Activated naive CD4-positive, alpha-beta T cell treated with anti-CD3 and anti-CD28 coated beads for 36 hours (primary cell): ENCODE data around the gene H6PD. TPM values are rescaled to one million over a fixed set of nuclear protein-coding genes. Genes with fewer than 3 reads are reported as not detected.
"Not testable (repeated sequence)": the region's sequence is repeated elsewhere in the genome, so short reads cannot be mapped to it uniquely, and the experiment has no call there.

Experiments
- CTCF ChIA-PET: fragments of 350-600 bp; sonication (Branson Sonifier 250); formaldehyde crosslinking; loops from one replicate; lab custom pipeline; 2021; ENCODE audit warnings: antibody characterized with exemption; lab: Charles Lee
- DNase-seq: peaks from one replicate; pipeline ENCODE4 v3.0.0-alpha.2; 2020
- H3K27ac Mint-ChIP-seq: one replicate; pipeline ENCODE4 v1.8.0; 2021; ENCODE audit warnings: mild to moderate bottlenecking, mixed read lengths
- H3K27me3 Mint-ChIP-seq: one replicate; pipeline ENCODE4 v1.8.0; 2021; ENCODE audit warnings: low read depth, mixed read lengths
- H3K36me3 Mint-ChIP-seq: one replicate; pipeline ENCODE4 v1.8.0; 2021; ENCODE audit warnings: low read depth, mixed read lengths
- H3K4me1 Mint-ChIP-seq: one replicate; pipeline ENCODE4 v1.8.0; 2021; ENCODE audit warnings: low read depth, mixed read lengths
- H3K4me3 Mint-ChIP-seq: one replicate; pipeline ENCODE4 v1.8.0; 2021; ENCODE audit warnings: mild to moderate bottlenecking, moderate library complexity, mixed read lengths
- H3K9me3 Mint-ChIP-seq: one replicate; pipeline ENCODE4 v1.8.0; 2021; ENCODE audit warnings: mixed read lengths
- intact Hi-C: fragments of 100-400 bp; cut with micrococcal nuclease; formaldehyde crosslinking; loops from one replicate; pipeline ENCODE4 v1.15.1; 2023
- total RNA-seq, 2 experiments: library from RNA; stranded (reverse); gene quantifications; one replicate each; pipeline ENCODE4 v1.2.3, GENCODE V29; 2021

Gene H6PD
- total RNA-seq, 2 experiments from 2014 or later = 7.8 to 8.3 TPM

DNA sequence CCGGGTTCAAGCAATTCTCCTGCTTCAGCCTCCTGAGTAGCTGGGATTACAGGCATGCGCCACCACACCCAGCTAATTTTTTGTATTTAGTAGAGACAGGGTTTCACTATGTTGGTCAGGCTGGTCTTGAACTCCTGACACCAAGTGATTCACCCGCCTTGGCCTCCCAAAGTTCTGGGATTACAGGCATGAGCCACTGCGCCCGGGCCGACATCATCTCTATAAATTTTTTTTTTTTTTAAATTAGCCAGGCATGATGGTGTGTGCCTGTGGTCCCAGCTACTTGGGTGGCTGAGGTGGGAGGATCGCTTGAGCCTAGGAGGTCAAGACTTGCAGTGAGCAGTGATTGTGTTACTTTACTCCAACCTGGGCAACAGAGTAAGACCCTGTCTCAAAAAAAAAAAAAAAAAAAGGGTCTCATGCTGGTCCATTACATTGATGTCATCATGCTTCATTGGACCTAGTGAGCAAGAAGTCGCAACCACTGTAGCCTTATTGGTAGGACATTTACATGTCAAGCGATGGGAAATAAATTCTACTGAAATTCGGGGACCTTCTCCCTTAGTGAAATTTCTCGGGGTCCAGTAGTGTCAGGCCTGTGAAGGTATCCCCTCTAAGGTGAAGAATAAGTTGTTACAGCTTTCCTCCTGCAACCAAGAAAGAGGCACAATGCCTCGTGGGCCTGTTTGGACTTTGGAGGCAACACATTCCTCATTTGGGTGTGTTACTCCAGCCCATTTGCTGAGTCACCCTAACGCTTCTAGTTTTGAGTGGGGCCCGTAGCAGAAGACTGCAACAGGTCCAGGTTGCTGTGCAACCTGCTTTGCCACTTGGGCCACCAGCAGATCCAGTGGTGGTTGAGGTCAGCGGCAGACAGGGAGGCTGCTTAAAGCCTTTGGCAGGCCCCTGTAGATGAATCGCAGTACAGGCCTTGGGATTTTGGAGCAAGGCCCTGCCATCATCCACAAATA is 65.3 kb downstream of the H6PD start:
- intact Hi-C loops, H3K9me3 Mint-ChIP-seq, H3K4me3 Mint-ChIP-seq, H3K27me3 Mint-ChIP-seq, DNase-seq, H3K27ac Mint-ChIP-seq, CTCF ChIA-PET, H3K36me3 Mint-ChIP-seq: not testable (repeated sequence)
- H3K4me1 Mint-ChIP-seq = peaks cover 19% of the 10 kb centered on the region

DNA sequence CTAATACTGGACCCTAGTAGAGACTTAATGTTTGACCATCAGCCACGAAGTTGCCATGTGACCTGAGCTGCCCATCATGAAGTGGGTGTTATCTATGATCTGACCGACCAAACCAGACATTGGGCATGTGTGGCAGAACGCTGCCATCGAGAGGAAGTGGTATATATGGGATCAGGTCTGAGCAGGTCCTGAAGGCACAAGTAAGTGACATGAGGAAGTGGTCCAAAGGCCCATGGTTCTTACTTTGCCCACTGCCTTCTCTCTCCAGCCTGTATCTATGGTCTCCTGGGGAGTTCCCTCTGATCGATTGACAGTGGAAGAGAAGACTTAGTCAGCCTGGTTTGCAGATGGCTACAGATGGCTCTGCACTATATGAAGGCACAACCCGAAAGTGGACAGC is 66.0 kb downstream of the H6PD start:
- DNase-seq = no peak
- Mint-ChIP-seq H3K27ac (no peak overlapping the region), H3K36me3 (no peaks in the 10 kb centered on the region), H3K9me3 (no peaks in the 10 kb centered on the region), H3K4me3 (no peak overlapping the region), H3K4me1 (peaks cover 17% of the 10 kb centered on the region), H3K27me3 (no peaks in the 10 kb centered on the region)
- CTCF ChIA-PET = no interaction called here
- intact Hi-C loops = no loop called here

DNA sequence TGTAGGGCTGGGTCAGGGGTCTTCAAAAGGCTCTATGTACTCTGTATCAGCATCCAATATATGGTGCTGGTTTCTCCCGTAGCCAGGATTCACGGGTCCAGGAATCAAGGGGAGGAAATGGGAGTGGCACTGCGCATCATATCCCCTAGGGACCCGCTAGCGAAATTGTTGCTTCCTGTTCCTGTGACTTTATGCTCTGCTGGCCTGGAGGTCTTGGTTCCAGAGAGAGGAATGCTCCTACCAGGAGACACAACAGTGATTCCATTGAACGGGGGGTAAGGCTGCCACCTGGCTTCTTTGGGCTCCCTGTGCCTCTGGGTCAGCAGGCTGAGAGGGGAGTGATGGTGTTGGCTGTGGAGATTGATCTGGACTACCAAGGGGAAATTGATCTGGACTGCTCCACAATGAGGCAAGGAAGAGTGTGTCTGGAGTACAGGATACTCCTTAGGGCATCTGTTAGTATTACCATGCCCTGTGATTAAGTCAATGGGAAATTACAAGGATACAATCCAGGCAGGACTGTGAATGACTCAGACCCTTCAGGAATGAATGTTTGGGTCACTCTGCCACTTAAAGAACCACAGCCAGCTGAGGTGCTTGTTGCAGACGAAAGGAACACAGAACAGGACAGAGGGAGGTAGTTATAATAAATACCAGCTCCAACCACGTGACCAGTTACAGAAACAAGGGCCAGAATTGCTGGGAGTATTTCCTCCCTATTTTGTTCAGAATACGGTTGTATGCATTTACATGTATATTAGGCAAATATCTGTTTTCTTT is 68.4 kb downstream of the H6PD start:
- CTCF ChIA-PET = no interaction called here
- no peaks in the 10 kb centered on the region for H3K9me3 Mint-ChIP-seq

DNA sequence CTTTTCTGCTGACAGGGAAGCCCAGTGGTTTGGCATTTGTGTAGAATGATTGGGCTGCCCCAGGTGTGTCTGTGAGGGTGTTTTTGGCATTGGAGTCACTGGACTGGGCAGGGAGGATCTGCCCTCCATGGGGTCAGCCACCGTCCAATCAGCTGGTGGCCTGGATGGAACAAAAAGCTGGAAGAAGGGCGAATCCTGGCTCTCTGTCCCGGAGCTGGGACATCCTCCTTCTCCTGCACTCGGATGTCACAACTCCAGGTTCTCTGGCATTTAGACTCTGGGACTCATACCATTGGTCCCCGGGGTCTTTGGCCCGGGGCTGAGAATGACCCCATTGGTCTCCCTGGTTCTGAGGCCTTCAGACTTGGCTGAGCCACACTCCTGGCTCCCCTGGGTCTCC is 69.3 kb downstream of the H6PD start:
- no peaks in the 10 kb centered on the region for H3K9me3 Mint-ChIP-seq
- H3K36me3 Mint-ChIP-seq = no peaks in the 10 kb centered on the region
- no peak overlapping the region for H3K27ac Mint-ChIP-seq
- CTCF ChIA-PET = no interaction called here
- no peak overlapping the region for H3K4me3 Mint-ChIP-seq
- H3K4me1 Mint-ChIP-seq = peaks cover 10% of the 10 kb centered on the region
- intact Hi-C loops = no loop called here
- no peak for DNase-seq
- no peaks in the 10 kb centered on the region for H3K27me3 Mint-ChIP-seq

More for the DNA sequence above, 68.4 kb downstream of the H6PD start:
- Mint-ChIP-seq H3K4me3 (no peak overlapping the region), H3K27ac (no peak overlapping the region), H3K27me3 (no peaks in the 10 kb centered on the region), H3K4me1 (peaks cover 10% of the 10 kb centered on the region), H3K36me3 (no peaks in the 10 kb centered on the region)
- DNase-seq = no peak
- intact Hi-C loops = no loop called here

DNA sequence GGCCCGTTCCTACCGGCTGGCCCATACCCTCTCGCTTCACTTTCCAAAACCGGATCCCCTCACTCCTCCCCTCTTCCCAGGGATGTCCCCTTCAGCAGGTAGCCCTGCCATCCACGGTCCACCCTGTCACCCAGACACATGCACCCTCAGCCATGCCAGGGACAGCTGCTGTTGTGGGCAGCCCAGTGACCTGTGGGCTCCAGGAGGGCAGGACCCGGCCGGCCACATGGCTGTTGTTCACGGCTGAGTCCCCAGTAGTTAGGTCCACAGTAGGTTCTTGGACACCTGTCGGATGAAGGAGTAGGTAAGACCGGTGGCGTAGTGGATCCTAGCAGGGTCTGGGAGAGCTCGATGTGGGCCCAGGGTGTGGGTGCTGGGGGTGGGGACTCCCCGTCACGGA is 70.6 kb downstream of the H6PD start:
- H3K4me1 Mint-ChIP-seq = peaks cover 10% of the 10 kb centered on the region
- no peak overlapping the region for H3K4me3 Mint-ChIP-seq
- no peaks in the 10 kb centered on the region for H3K36me3 Mint-ChIP-seq
- intact Hi-C loops = no loop called here
- H3K9me3 Mint-ChIP-seq = no peaks in the 10 kb centered on the region
- no peaks in the 10 kb centered on the region for H3K27me3 Mint-ChIP-seq
- CTCF ChIA-PET = no interaction called here
- no peak overlapping the region for H3K27ac Mint-ChIP-seq
- no peak for DNase-seq

DNA sequence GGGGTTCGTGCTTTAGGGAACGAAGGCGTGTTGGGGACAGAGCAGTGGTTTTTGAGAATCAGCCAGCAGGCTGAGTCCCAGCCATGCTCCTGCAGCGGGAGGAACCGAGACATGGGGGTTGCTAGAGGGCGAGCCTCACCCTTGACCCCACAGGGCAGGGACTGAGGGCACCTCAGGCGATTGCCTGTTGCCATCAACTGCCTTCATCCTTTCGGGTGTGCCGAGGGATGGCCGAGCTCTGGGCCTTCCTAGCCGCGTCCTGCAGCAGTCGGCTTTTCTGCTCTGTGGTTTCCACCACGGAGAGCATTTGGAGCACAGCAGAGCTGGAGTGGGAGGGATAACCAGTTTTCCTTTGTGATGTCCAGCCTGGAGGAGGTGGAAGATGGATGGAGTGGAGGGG is 71.4 kb downstream of the H6PD start:
- intact Hi-C loops = no loop called here
- DNase-seq = no peak
- no peaks in the 10 kb centered on the region for H3K36me3 Mint-ChIP-seq
- H3K27me3 Mint-ChIP-seq = no peaks in the 10 kb centered on the region
- H3K9me3 Mint-ChIP-seq = no peaks in the 10 kb centered on the region
- no peak overlapping the region for H3K4me3 Mint-ChIP-seq
- H3K27ac Mint-ChIP-seq = no peak overlapping the region
- CTCF ChIA-PET = interaction anchor here (0.9 kb wide), 1 partner anchor 10 kb away, joined by 3 read pairs; no protein-coding TSS in a partner anchor
- H3K4me1 Mint-ChIP-seq = peaks cover 4% of the 10 kb centered on the region

DNA sequence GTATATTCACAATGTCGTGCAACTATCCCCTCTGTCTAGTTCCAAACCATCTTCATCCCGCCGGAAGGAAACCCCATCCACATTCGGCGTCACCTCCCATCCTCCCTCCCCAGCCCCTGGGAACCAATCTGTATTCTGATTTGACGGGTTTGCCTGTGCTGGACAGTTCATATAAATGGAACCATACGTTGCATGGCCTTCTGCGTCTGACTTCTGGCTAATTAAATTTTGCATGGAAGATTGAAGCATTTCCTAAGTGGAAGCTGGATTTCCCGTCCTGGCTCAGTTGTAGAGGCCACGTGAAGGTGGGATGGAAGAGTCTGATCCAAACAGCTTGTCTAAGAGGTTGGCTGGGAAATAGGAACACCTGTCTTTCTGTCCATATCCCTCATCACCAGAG is 72.7 kb downstream of the H6PD start:
- peaks cover 4% of the 10 kb centered on the region for H3K4me1 Mint-ChIP-seq
- no peak overlapping the region for H3K27ac Mint-ChIP-seq
- no peak overlapping the region for H3K4me3 Mint-ChIP-seq
- H3K9me3 Mint-ChIP-seq = no peaks in the 10 kb centered on the region
- CTCF ChIA-PET = interaction anchor here (0.9 kb wide), 1 partner anchor 148 kb away, joined by 4 read pairs; no protein-coding TSS in a partner anchor
- intact Hi-C loops = no loop called here
- no peaks in the 10 kb centered on the region for H3K27me3 Mint-ChIP-seq
- H3K36me3 Mint-ChIP-seq = no peaks in the 10 kb centered on the region
- DNase-seq = no peak

DNA sequence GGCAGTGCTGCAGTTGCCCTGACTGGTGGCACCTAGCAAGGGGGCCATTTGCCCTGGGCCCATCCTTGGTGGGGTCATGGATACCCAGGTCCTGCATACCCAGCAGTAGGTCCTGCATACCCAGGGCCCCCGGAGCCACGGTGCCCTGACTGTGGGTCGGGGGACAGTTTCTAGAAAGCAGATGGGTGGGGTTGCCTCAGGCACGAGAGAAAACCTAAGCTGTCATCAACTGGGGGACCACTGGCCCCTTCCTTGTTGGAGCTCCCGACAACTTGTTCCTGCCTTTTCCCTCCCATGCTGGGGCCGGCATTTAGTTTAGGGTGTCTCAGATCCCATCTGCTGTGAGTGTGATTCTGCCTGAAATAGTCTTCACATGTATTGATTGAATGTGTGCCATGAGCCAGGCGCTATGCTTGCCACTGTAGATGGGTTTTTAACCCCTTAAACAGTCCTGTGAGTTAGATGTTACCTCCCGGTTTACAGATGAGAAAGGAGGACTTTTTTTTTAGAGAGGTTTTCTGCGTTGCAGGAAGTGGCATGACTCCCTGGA is 73.7 kb downstream of the H6PD start:
- no peak overlapping the region for H3K27ac Mint-ChIP-seq
- no peaks in the 10 kb centered on the region for H3K27me3 Mint-ChIP-seq
- CTCF ChIA-PET = interaction anchor here (0.7 kb wide), 1 partner anchor 13 kb away, joined by 3 read pairs; no protein-coding TSS in a partner anchor

DNA sequence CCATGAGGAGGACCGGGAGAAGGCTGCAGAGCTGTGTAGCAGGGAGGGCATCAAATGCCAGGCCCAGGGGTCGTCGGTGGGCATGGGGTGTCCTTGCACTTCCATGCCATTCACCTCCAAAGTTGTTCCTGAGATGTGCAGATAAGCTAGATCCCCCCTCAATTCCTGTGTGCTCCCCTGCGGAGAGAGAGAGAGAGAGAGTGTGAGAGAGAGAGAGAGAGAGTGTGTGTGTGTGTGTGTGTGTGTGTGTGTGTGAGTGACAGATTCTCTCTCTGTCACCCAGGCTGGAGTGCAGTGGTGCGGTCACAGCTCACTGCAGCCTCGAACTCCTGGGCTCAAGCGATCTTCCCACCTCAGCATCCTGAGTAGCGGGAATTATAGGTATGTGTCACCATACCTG is 74.5 kb downstream of the H6PD start:
- no peak for DNase-seq
- no peaks in the 10 kb centered on the region for H3K9me3 Mint-ChIP-seq
- no peaks in the 10 kb centered on the region for H3K36me3 Mint-ChIP-seq
- no peak overlapping the region for H3K27ac Mint-ChIP-seq
- CTCF ChIA-PET = interaction anchor here (0.7 kb wide), 1 partner anchor 13 kb away, joined by 3 read pairs; no protein-coding TSS in a partner anchor
- no peaks in the 10 kb centered on the region for H3K4me1 Mint-ChIP-seq
- H3K4me3 Mint-ChIP-seq = no peak overlapping the region
- intact Hi-C loops = no loop called here
- H3K27me3 Mint-ChIP-seq = no peaks in the 10 kb centered on the region

More for the DNA sequence above, 73.7 kb downstream of the H6PD start:
- no peak for DNase-seq
- Mint-ChIP-seq H3K9me3 (no peaks in the 10 kb centered on the region), H3K4me1 (no peaks in the 10 kb centered on the region), H3K4me3 (no peak overlapping the region), H3K36me3 (no peaks in the 10 kb centered on the region)
- intact Hi-C loops = no loop called here

DNA sequence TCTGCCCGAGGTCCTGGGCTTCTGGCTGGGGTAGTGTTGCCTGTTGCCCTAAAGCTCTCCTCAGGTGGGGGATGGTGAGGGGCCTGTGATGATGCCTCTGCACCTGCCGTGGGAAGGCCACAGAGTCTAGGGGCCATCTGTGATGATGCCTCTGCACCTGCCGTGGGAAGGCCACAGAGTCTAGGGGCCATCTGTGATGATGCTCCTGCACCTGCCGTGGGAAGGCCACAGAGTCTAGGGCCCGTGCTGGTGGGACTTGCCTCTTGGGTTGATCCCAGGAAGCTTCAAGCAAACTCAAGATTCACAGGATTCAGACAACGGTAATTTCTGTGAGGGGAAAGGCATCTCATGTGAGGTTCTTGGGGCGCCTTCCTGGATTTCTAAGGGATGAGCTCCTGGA is 75.4 kb downstream of the H6PD start:
- Mint-ChIP-seq H3K4me3 (no peak overlapping the region), H3K27me3 (no peaks in the 10 kb centered on the region), H3K27ac (no peak overlapping the region), H3K9me3 (no peaks in the 10 kb centered on the region), H3K36me3 (no peaks in the 10 kb centered on the region), H3K4me1 (peaks cover 8% of the 10 kb centered on the region)
- intact Hi-C loops = no loop called here
- DNase-seq = no peak
- CTCF ChIA-PET = interaction anchor here (0.6 kb wide), 1 partner anchor 517 kb away, joined by 3 read pairs; no protein-coding TSS in a partner anchor

DNA sequence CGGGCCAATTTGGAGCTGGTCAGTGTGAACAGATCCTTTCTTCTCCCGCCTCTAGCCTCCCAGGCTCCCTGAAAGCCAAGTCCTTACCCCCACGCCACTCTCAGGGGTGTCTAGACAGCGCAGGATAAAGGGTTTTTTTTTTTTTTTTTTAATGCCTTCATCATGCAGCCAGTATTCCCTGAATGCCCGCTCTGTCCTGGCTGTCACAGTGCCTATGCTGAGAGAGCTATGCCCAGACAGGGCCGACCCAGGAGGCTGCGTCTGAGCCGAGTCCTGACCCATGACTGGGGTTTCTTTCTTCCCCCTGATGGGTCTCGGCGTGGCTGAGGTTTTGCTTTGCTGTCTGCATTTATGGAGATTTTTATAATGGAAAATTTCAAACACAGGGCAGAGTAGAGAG is 76.5 kb downstream of the H6PD start:
- H3K4me3 Mint-ChIP-seq = no peak overlapping the region
- CTCF ChIA-PET = interaction anchor here (0.6 kb wide), 1 partner anchor 141 kb away, joined by 4 read pairs; no protein-coding TSS in a partner anchor
- peaks cover 19% of the 10 kb centered on the region for H3K4me1 Mint-ChIP-seq
- no peak for DNase-seq
- no peaks in the 10 kb centered on the region for H3K9me3 Mint-ChIP-seq
- H3K27ac Mint-ChIP-seq = no peak overlapping the region
- no peaks in the 10 kb centered on the region for H3K36me3 Mint-ChIP-seq
- no peaks in the 10 kb centered on the region for H3K27me3 Mint-ChIP-seq
- intact Hi-C loops = no loop called here

DNA sequence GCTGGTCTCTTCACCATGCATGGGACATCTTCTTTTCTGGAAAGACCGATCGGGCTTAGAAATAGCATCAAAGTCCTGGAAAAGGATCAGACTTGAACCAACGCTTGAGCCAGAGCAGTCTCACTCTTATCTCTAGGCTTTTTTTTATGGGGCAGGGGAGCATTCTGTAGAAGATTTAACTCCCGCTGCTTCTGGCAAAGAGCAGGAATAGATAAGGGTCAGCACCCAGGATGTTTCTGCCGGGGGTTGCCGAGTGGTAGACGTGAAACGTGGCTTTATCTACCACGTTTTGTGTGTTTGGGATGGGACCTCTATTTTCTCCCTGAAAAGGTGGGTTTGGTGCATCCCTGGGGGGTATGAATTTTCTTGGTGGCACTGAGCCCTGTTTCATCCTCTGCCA is 76.9 kb downstream of the H6PD start:
- H3K4me3 Mint-ChIP-seq = no peak overlapping the region
- H3K27me3 Mint-ChIP-seq = no peaks in the 10 kb centered on the region
- no peaks in the 10 kb centered on the region for H3K9me3 Mint-ChIP-seq
- CTCF ChIA-PET = no interaction called here
- no peak for DNase-seq
- H3K4me1 Mint-ChIP-seq = peaks cover 22% of the 10 kb centered on the region
- intact Hi-C loops = no loop called here
- H3K27ac Mint-ChIP-seq = no peak overlapping the region
- H3K36me3 Mint-ChIP-seq = no peaks in the 10 kb centered on the region
